Measurements from ENCODE around the gene ZNF385D. TPM values are rescaled to one million over a fixed set of nuclear protein-coding genes. Genes with fewer than 3 reads are reported as not detected.

Gene ZNF385D
- total and polyA plus RNA-seq, 4 donors, result 0.17 to 30.9 (median 1.9) TPM

DNA sequence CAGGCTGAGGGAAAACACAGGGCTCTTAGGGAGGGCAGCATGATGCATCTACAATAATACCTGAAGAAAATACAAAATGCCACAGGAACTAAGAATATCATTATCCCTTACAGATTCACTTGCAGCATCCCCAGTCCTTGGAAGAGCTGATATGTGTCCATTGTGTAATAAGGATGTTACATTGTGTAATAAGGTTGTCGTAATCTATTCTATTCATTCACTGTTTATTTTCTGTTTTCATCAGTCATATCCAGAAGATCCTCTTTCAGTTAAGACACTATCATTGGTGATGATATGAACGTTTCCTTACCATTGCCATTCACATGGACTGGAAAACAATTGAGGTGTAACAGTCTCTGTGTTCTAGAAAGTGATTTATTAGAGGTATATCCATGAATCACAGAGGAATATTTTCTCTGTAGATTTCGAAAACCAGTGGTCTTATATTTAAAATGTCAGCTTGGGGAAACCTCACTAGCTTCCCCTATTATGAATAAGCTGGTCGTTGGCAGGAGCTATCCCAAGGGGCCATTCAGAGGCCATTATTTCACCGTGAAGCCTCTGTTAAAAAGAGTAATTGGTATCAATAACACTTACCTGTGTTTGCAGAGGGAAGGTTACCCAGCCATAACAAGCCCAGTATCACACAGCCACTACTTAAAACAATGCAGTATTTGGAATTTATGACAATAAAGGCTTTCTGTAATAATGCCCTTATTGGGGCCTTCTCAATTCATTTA is 241.1 kb downstream of the ZNF385D start:
- ATAC-seq (ENCODE audit: insufficient read depth, low FRiP score) (no peak), DNase-seq (peak in 1 of 3 donors; percentile 22)
- no peaks in the 10 kb centered on the region for H3K36me3 ChIP-seq (ENCODE audit: control insufficient read depth in 4 of 4, insufficient read depth in 4 of 4, low read length in 4 of 4)
- H3K4me1 ChIP-seq (ENCODE audit: control insufficient read depth in 5 of 5, insufficient read depth in 5 of 5, low read length in 5 of 5), result no peaks in the 10 kb centered on the region
- TF ChIP-seq, protein P1, sequence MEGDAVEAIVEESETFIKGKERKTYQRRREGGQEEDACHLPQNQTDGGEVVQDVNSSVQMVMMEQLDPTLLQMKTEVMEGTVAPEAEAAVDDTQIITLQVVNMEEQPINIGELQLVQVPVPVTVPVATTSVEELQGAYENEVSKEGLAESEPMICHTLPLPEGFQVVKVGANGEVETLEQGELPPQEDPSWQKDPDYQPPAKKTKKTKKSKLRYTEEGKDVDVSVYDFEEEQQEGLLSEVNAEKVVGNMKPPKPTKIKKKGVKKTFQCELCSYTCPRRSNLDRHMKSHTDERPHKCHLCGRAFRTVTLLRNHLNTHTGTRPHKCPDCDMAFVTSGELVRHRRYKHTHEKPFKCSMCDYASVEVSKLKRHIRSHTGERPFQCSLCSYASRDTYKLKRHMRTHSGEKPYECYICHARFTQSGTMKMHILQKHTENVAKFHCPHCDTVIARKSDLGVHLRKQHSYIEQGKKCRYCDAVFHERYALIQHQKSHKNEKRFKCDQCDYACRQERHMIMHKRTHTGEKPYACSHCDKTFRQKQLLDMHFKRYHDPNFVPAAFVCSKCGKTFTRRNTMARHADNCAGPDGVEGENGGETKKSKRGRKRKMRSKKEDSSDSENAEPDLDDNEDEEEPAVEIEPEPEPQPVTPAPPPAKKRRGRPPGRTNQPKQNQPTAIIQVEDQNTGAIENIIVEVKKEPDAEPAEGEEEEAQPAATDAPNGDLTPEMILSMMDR (IDR thresholded peaks at IDR 0.05; ENCODE audit: control extremely low read depth, extremely low read depth), result no peak
- H3K27ac ChIP-seq (ENCODE audit: low read depth in 1 of 2, low read length in 1 of 2), result no peak overlapping the region
- H3K4me3 ChIP-seq, result no peak overlapping the region
- H3K9ac ChIP-seq (ENCODE audit: insufficient read depth in 1 of 2, low read length in 2 of 2), result no peak overlapping the region
- H3K27me3 ChIP-seq (ENCODE audit: control insufficient read depth in 3 of 3, insufficient read depth in 3 of 3, low read length in 2 of 3), result no peaks in the 10 kb centered on the region
- no peaks in the 10 kb centered on the region for H3K9me3 ChIP-seq (ENCODE audit: control insufficient read depth in 4 of 4, insufficient read depth in 3 of 4, low read length in 3 of 4)
- 52 to 57% methylated on average over 5 of the region's 5 CpGs for WGBS, 2 donors

DNA sequence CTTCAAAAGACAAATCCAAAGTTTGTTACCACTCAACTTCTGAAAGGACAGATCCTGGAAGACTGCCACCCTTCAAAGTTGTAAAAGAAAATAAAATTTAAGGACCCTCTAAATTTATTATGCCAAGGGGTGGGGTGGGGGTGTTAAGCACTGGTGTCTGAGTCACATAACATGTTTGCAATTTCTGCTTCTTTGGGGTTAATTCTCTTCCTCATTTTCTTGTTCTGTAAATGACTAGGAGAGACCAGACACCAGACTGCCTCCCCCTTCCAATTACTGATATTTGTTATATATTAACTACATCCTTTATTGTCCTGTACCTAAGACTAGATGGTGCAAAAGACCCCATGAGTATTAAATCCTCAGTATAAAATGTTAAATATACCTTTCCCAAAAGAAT is 242.8 kb downstream of the ZNF385D start:
- H3K36me3 ChIP-seq (ENCODE audit: control insufficient read depth in 4 of 4, insufficient read depth in 4 of 4, low read length in 4 of 4), result no peaks in the 10 kb centered on the region
- no peak overlapping the region for H3K4me3 ChIP-seq
- no peaks in the 10 kb centered on the region for H3K4me1 ChIP-seq (ENCODE audit: control insufficient read depth in 5 of 5, insufficient read depth in 5 of 5, low read length in 5 of 5)
- DNase-seq (no peak), ATAC-seq (ENCODE audit: insufficient read depth, low FRiP score) (no peak)
- TF ChIP-seq, protein P1 (IDR thresholded peaks at IDR 0.05; ENCODE audit: control extremely low read depth, extremely low read depth), result no peak
- H3K9me3 ChIP-seq (ENCODE audit: control insufficient read depth in 4 of 4, insufficient read depth in 3 of 4, low read length in 3 of 4), result no peaks in the 10 kb centered on the region
- H3K27ac ChIP-seq (ENCODE audit: low read depth in 1 of 2, low read length in 1 of 2), result no peak overlapping the region
- H3K9ac ChIP-seq (ENCODE audit: insufficient read depth in 1 of 2, low read length in 2 of 2), result no peak overlapping the region
- H3K27me3 ChIP-seq (ENCODE audit: control insufficient read depth in 3 of 3, insufficient read depth in 3 of 3, low read length in 2 of 3), result no peaks in the 10 kb centered on the region

DNA sequence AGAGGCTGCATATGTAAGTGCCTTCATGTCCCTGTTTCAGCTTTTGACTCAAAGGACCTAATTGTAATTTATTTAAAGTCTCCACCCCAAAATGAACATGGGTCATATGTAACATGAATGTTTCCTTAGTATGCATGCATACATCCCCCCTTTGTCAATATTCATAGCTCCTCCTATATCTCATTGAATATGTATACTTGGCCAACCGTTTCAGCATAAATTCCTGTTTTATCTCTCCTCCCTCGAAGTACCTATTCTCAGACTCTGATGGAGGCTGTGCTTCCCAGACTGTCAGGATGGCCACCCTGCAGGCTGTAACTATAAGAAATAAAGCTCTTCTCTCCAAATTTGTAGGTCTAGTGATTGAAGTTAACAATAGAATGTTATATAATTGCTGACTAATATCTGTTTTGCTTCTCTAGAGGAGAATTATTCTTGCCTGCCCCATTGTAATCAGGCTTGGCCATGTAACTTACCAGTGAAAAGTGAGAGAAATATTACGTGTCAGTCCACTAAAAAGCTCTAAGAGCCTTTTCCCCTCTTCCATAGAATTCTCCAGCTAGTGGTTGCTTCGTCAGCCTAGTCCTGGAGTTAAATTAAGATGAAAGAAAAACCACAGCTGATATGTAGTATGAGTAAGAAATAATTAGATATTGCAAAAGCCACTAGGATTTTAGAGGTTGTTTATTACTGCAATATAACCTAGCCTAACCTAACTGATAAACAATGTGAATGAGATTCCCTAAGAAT is 245.1 kb downstream of the ZNF385D start:
- no peak for ATAC-seq (ENCODE audit: insufficient read depth, low FRiP score)
- H3K36me3 ChIP-seq (ENCODE audit: control insufficient read depth in 4 of 4, insufficient read depth in 4 of 4, low read length in 4 of 4), result no peaks in the 10 kb centered on the region
- DNase-seq, result no peak
- no peak overlapping the region for H3K4me3 ChIP-seq
- WGBS, 2 donors, result 60 to 68% methylated on average over 4 of the region's 4 CpGs
- H3K27me3 ChIP-seq (ENCODE audit: control insufficient read depth in 3 of 3, insufficient read depth in 3 of 3, low read length in 2 of 3), result no peaks in the 10 kb centered on the region
- no peaks in the 10 kb centered on the region for H3K4me1 ChIP-seq (ENCODE audit: control insufficient read depth in 5 of 5, insufficient read depth in 5 of 5, low read length in 5 of 5)
- TF ChIP-seq, protein P1 (IDR thresholded peaks at IDR 0.05; ENCODE audit: control extremely low read depth, extremely low read depth), result no peak
- no peaks in the 10 kb centered on the region for H3K9me3 ChIP-seq (ENCODE audit: control insufficient read depth in 4 of 4, insufficient read depth in 3 of 4, low read length in 3 of 4)
- no peak overlapping the region for H3K27ac ChIP-seq (ENCODE audit: low read depth in 1 of 2, low read length in 1 of 2)
- no peak overlapping the region for H3K9ac ChIP-seq (ENCODE audit: insufficient read depth in 1 of 2, low read length in 2 of 2)

All from lung (tissue), 12 donors.